GM18511 (cell line): ENCODE data around the gene GOPC.

ENCODE experiments used
- ATAC-seq: cut with Tn5 transposase; IDR thresholded peaks from one replicate; pipeline ENCODE4 v1.9.1; 2021; ENCODE audit warnings: mild to moderate bottlenecking, moderate library complexity; ENCODE audit not compliant: unreplicated experiment

Gene GOPC

GRCh38 chr6:117550078-117550600 is 52.2 kb downstream of the GOPC start:
- ATAC-seq = no peak

DNA sequence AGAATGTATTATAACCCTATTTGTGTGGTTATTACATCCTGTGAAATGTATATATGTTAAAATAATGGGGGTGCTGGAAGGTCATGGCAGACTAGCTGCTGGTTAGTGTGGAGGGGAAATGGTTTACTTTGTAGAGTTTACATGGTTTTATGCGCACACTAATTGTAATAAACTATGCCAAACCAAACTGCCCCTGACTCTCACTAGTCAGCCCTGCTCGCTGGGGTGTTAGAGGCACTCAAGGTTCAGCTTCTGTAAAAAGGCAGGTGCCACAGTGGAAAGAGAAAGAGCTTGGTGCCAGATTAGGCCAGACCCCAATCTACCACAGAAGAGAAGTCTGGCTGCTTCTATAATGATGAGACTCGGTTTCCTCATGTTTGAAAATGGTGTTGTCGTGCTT is 52.7 kb downstream of the GOPC start:
- no peak for ATAC-seq

DNA sequence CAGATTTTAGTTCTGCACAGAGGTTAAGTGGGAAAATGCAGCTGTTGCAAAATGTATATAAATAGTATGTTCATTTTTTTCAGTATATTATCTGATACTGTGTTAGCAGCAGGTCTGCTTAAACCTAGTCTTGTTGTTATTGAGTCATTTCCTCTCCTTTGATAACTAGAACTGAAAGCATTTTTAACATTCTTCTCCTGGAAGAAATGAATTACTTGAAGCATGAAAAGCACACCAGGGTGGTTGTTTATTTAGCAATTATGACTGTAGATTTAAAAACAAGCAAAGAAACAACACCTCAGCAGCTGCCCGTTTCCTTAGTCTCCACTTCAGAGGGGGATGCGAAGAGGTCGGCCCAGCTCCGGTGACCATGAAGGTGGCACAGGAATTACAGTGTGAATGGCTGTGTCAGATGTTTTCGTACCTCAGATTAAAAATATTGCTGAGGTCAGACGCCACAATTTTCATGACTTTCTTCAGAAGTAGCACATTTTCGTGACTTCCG is 53.5 kb downstream of the GOPC start:
- ATAC-seq = no peak

- peak; percentile 60 for ATAC-seq
Observed at GRCh38 chr6:117547688-117548621, 54.4 kb downstream of the GOPC start.

- no peak for ATAC-seq
Observed at GRCh38 chr6:117546674-117547073, 55.6 kb downstream of the GOPC start.

GRCh38 chr6:117545161-117545595 is 57.1 kb downstream of the GOPC start:
- no peak for ATAC-seq

DNA sequence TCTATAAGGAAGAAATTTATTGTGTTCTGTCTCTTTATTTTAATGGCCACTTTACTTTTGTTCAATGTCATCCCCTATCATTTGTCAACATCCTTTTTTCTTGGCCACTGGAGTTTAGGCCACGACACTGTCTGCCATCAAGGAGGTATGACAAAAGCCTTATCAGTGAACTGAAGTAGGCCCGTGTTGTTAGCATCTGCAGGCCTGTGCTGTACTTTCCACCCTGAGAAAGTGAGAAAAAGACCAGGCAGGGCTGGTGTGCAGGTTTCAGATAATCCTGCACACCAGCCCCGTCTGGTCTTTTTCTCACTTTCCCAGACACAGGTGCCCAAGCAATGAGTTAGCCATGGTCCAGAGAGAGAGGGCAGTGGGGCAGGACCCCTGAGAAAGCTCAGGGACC is 57.6 kb downstream of the GOPC start:
- no peak for ATAC-seq

GRCh38 chr6:117542493-117542892 is 59.8 kb downstream of the GOPC start:
- ATAC-seq = no peak

DNA sequence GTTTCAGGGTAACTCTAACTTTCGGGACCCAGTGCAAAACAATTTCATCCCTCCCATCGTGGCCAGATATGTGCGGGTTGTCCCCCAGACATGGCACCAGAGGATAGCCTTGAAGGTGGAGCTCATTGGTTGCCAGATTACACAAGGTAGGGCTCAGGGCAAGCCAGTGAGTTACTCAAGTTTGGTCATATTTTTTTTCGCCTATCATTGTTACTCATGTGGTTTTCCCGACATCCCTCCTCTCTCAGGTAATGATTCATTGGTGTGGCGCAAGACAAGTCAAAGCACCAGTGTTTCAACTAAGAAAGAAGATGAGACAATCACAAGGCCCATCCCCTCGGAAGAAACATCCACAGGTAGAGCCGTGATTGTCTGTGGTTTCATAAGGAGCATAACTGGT is 61.6 kb downstream of the GOPC start:
- no peak for ATAC-seq

DNA sequence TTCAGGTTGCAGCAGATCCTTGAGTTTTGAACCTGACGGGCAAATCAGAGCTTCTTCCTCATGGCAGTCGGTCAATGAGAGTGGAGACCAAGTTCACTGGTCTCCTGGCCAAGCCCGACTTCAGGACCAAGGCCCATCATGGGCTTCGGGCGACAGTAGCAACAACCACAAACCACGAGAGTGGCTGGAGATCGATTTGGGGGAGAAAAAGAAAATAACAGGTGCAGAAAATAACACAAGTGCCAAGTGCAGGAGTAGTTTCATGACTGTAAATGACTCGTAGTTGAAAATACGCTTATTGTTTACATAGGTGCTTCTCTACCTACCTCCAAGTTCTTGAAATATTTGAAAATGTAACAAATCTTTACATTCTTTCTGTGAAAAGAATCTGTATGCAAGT is 63.7 kb downstream of the GOPC start:
- no peak for ATAC-seq

GRCh38 chr6:117536317-117536716 is 66.0 kb downstream of the GOPC start:
- ATAC-seq = no peak

- ATAC-seq = no peak
Observed at GRCh38 chr6:117534974-117535373, 67.3 kb downstream of the GOPC start.

DNA sequence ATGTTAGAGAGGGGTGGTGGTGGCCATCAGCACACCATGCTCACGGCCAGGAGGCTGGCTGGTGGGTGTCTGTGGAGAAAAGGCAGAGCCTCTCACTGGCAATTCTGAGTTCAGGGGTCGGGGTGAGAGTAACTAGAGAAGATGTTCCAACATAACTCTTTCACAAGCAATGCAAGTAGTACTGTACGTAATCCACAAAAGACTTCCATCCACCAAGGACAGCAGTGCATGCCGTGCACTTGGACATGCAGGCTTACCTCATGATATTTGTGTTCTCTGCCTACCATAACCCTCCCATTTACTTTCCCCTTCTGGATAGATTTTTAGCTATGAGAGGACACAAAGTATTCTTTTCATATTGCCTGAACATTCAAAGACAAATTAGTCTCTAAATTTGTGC is 68.5 kb downstream of the GOPC start:
- ATAC-seq = no peak

GRCh38 chr6:117531809-117532725 is 70.2 kb downstream of the GOPC start:
- no peak for ATAC-seq

DNA sequence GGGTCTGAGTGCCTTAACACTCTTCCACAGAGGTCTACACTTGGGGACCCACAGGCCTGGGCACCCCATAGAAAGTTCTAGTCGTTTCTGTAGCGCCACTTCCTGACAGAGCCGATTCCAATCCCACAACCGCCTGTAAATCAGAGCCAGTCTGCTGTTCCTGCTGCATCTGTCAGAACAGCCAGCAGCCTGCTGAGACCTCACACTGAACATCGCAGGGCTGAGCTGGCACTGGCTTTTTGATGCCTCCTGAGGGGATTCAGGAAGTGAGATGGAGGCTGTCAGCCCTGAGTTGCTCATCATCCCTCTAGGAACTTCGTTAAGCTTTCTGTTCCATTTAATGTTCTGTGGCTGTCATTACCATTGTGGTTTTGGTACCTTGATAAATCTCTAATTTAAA is 71.0 kb downstream of the GOPC start:
- no peak for ATAC-seq

DNA sequence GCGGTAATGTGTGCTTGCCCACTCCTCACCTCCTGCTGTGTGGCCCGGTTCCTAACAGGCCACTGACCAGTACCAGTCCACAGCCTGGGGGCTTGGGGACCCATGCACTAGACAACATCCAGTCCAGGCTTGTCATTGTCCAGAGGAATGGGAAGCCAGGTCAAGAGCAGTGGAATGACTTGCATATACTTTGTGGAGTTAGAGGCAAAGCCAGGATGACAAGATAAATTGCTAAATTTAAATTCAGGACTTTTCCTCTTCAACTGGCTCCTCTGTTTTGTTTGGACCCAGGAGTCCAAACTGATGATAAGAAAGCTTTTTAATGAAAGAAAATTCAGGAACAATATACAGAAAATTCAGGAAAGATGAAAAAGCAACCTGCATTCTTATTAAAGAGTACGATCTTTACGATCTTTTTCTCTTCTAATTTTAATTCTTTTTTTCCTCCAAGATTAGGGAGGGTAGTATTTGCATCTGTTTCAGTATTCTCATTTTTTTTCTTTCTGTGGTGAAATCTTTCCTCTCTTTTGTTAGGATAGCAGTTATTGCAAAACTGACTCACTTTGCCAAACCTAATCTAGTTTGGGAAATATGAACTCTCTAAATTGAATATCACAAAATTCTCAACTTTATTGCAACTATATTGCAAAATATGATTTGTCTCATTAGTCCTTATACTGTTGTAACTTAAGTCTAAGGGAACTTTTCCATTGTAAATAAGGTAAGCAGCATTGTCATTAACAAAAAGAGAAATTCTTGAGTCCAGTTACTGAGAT is 71.7 kb downstream of the GOPC start:
- ATAC-seq = no peak

DNA sequence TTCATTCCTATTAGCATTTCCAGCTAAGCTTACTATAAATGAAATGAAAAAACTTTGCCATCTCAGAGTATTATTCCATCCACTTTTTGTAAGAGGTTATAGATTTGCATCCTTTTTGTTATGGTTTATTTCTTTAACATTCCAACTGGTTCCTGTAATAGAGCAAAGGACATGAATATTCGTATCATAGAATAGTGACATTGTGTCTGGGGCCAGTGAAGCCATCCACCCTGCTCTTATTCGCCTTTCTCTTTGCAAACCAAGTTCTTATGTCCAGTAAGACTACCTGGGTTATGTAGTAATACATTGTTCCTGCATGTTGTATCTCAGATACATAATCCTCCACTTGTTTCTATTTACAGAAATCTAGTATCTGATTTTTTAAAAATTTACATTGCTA is 76.7 kb downstream of the GOPC start:
- no peak for ATAC-seq

DNA sequence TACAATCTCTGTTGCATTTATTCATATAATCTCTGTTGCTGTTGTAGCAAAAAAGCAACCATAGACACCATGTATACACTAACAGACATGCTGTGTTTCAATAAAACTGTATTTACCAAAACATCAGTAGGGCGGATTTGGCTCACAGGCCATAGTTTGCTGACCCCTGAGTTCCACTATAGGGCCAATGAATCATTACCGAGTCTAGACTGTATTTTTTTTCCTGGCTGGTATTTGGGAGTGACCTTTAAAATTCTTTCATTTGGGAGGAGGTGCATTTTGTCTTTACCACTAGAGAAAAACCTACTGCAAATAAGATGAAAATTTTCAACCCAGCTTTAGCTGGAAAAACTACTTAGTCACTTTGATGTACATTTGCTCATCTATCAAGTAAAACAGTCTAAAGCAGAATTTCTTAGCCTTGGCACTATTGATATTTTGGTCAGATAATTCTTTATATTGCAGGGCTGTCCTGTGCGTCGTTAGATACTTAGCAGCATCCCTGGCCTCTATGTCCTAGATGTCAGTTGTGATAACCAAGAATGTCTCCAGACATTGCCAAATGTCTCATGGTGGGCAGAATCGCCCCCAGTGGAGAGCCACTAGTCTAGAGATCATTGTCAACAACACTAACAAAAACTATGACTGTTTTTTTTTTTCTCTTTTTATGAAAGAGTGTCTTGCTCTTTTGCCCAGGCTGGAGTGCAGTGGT is 80.4 kb downstream of the GOPC start:
- no peak for ATAC-seq

GRCh38 chr6:117520603-117521395 is 81.5 kb downstream of the GOPC start:
- no peak for ATAC-seq
